ENCODE data around the gene CHMP5.

CHMP5 gene

DNA sequence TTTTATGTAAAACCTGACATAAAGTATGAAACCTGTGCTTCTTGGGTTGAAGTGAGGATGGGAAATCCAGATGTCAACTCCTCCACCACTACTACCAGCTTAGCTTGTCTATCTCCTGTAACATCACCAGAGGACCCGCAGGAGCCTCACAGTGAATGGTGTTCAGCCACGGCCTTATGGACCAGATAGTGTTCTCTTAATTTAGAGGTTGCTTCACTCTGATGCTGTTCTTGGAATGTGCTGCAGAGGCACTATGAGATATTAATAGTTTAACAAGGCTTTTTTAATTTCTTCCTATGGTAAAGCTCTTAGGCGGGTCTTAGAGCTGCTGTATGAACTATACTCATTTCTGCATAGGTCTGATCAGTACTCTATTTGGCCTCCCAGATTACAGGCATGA, 53.4 kb downstream of the CHMP5 start:
- DNase-seq (ENCODE audit: low spot score): no peak

DNA sequence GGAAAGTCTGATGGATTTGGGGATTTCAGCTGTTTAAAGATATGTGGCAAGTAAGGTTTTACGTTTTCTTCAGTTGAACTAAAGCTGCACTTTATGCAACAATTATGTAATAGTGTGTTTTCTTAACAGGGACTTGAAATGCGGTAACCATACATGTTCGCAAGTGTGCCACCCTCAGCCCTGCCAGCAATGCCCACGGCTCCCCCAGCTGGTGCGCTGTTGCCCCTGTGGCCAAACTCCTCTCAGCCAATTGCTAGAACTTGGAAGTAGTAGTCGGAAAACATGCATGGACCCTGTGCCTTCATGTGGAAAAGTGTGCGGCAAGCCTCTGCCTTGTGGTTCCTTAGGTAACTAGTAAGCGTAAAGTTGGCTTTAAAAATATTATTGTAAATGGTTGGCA, 53.9 kb downstream of the CHMP5 start:
- no peak for DNase-seq (ENCODE audit: low spot score)

DNA sequence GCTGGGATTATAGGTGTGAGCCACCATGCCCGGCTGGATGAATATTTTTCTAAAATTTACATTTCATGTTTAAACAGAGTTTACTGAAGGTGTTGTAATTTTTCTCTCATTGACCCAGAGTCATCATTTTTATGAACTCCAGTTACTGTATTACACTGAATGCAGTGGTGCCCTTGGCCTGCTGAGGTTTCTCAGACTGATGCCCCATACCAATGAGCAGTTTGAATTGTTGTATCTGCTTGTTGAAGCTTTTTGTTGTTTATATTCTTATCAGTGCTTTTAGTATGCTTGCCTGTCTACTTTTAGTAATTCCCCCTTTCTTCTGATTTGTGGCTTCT, 55.4 kb downstream of the CHMP5 start:
- DNase-seq (ENCODE audit: low spot score): no peak

DNA sequence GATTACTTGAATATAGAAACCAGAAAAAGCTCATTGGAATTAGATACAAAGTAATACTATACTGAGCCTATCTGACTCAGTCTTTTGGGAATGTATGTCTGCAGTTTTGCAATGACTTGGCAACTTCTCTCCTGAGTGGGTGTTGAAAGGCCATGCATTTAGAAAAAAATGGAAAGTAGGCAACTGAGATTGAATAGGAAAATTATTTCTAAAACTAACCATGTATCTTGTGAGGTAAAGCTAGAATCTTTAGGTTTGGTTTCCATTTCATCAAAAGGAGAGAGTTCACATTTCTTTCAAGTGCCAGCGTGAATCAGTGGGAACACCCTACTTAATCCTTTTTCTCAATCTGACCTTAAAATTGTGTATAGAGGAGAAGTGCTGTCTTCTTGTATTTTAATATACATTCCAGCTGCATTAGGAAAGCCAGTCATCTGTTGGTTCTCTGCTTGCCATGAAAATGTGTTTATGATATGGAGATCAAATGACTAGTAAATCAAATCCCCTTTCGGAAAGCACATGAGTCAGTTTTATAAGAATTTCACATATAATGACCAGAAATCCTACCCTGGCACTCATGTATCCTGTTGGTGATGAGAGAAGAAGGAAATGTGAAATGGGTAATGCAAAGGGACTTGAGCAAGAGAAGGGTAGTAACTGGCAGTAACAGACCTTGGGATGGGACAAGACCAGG, 55.9 kb downstream of the CHMP5 start:
- peak; percentile 65 for DNase-seq (ENCODE audit: low spot score)

DNA sequence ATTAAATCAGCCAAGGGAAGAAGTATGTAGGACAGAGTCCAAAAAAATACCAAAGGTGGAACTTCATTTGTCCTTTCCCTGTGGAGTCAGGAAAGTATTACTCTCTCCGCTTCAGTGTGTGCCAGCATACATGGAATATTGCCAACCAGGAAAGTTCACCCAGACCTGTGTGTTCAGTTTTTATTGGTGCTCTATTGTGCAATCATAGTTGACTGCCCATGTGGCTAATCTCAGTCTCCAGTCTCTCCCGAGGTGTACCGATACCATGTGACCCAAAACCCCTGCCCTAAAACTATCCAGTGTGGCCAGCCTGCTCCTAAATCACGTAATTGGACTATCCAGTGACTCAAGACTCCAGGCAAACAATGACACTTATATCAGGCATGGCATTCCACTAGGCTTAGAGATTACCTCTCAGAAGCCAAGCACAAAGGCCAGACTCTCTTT, 64.3 kb downstream of the CHMP5 start:
- peak; percentile 50 for DNase-seq (ENCODE audit: low spot score)

DNA sequence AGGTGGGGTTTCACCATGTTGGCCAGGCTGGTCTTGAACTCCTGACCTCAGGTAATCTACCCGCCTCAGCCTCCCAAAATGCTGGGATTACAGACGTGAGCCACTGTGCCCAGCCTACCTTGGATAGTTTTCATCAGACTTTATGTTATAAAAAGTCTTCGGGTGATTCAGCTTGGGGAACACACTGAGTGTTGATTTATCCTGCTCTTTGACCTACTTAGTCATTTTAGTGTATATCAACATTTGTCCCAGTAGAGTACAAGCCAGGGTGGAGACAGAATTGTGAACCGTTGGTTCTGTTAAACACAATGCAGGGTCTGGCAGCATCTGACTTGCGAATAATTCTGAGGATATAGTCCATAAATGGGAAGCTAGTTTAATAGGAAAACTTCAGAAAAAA, 65.1 kb downstream of the CHMP5 start:
- peak; percentile 30 for DNase-seq (ENCODE audit: low spot score)

DNA sequence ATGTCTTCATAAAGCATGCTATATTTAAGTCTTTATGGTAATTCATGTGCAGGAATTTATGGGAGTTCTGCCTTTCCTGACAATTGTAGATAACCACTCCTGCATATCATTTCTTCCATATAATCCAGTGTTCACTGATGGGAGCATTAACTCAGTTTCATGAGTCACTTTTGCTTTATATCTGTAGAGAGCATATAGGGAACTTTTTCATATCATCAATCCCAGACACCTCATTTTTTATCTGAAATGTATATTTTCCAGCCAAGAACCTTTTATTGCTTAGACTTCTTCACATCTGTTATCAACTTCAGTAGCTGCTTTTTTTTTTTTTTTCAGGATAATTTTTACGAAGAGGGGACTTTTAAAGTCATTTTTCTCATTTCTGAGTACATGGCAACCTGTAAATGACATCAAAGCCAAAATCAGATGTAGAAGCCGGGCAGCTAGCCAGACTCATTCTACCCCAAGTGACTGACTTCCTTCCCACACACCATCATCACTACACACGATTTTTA, 66.6 kb downstream of the CHMP5 start:
- DNase-seq (ENCODE audit: low spot score): no peak

All from AG08396 (cell line).